ENCODE results near the gene C3. TPM values are rescaled to one million over a fixed set of nuclear protein-coding genes. Genes with fewer than 3 reads are reported as not detected.

C3 gene
- total and polyA plus RNA-seq, 2 of the 13 experiments (the other 11 are each of a cell fraction or from before 2014, with no cell fraction given): 1,455 to 6,272 TPM

GRCh38 chr19:6717036-6717435, 3.4 kb downstream of the C3 start (continued):
- no peak for TF ChIP-seq ZNF329 (CRISPR knock-in tag; IDR thresholded peaks at IDR 0.05; ENCODE audit: low read depth)
- TF ChIP-seq KDM5B (CRISPR knock-in tag; IDR thresholded peaks at IDR 0.05; ENCODE audit: borderline replicate concordance): 0 out of 2 replicates have a peak, but pooled peaks have one; percentile 31
- no peak for TF ChIP-seq ZFP37 (CRISPR knock-in tag; IDR thresholded peaks at IDR 0.05; ENCODE audit: borderline replicate concordance)
- 0 out of 2 replicates have a peak, but pooled peaks have one; percentile 5 for TF ChIP-seq ZNF414 (CRISPR knock-in tag; IDR thresholded peaks at IDR 0.05)
- no peak for TF ChIP-seq SSRP1 (CRISPR knock-in tag; IDR thresholded peaks at IDR 0.05)
- TF ChIP-seq ZNF552 (CRISPR knock-in tag; IDR thresholded peaks at IDR 0.05; ENCODE audit: borderline replicate concordance): no peak
- TF ChIP-seq CC2D1A (CRISPR knock-in tag; IDR thresholded peaks at IDR 0.05): no peak
- TF ChIP-seq, protein P1, sequence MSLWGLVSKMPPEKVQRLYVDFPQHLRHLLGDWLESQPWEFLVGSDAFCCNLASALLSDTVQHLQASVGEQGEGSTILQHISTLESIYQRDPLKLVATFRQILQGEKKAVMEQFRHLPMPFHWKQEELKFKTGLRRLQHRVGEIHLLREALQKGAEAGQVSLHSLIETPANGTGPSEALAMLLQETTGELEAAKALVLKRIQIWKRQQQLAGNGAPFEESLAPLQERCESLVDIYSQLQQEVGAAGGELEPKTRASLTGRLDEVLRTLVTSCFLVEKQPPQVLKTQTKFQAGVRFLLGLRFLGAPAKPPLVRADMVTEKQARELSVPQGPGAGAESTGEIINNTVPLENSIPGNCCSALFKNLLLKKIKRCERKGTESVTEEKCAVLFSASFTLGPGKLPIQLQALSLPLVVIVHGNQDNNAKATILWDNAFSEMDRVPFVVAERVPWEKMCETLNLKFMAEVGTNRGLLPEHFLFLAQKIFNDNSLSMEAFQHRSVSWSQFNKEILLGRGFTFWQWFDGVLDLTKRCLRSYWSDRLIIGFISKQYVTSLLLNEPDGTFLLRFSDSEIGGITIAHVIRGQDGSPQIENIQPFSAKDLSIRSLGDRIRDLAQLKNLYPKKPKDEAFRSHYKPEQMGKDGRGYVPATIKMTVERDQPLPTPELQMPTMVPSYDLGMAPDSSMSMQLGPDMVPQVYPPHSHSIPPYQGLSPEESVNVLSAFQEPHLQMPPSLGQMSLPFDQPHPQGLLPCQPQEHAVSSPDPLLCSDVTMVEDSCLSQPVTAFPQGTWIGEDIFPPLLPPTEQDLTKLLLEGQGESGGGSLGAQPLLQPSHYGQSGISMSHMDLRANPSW (CRISPR knock-in tag; IDR thresholded peaks at IDR 0.05; ENCODE audit: borderline replicate concordance): no peak
- TF ChIP-seq AGO2 (optimal IDR thresholded peaks at IDR 0.05; ENCODE audit: low read depth, low read length): peak; percentile 80
- no peak for TF ChIP-seq MNT (IDR thresholded peaks at IDR 0.05)
- TF ChIP-seq ZFP1 (CRISPR knock-in tag; IDR thresholded peaks at IDR 0.05): no peak
- peak; percentile 27; the same call in 1 of the 2 replicates for TF ChIP-seq ZBTB38 (CRISPR knock-in tag; IDR thresholded peaks at IDR 0.05)
- TF ChIP-seq SP4 (CRISPR knock-in tag; IDR thresholded peaks at IDR 0.05): 0 out of 2 replicates have a peak, but pooled peaks have one; percentile 16
- TF ChIP-seq ZKSCAN5 (CRISPR knock-in tag; IDR thresholded peaks at IDR 0.05): no peak
- no peak for TF ChIP-seq NFE2L2 (IDR thresholded peaks at IDR 0.05; ENCODE audit: low read length)
- TF ChIP-seq RBFOX2 (IDR thresholded peaks at IDR 0.05; ENCODE audit: low read depth, low read length): peak; percentile 51
- TF ChIP-seq, protein P2, sequence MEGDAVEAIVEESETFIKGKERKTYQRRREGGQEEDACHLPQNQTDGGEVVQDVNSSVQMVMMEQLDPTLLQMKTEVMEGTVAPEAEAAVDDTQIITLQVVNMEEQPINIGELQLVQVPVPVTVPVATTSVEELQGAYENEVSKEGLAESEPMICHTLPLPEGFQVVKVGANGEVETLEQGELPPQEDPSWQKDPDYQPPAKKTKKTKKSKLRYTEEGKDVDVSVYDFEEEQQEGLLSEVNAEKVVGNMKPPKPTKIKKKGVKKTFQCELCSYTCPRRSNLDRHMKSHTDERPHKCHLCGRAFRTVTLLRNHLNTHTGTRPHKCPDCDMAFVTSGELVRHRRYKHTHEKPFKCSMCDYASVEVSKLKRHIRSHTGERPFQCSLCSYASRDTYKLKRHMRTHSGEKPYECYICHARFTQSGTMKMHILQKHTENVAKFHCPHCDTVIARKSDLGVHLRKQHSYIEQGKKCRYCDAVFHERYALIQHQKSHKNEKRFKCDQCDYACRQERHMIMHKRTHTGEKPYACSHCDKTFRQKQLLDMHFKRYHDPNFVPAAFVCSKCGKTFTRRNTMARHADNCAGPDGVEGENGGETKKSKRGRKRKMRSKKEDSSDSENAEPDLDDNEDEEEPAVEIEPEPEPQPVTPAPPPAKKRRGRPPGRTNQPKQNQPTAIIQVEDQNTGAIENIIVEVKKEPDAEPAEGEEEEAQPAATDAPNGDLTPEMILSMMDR (CRISPR knock-in tag; IDR thresholded peaks at IDR 0.05): peak; percentile 30
- TF ChIP-seq ZNF569 (CRISPR knock-in tag; IDR thresholded peaks at IDR 0.05; ENCODE audit: borderline replicate concordance): no peak
- TF ChIP-seq, protein P3, sequence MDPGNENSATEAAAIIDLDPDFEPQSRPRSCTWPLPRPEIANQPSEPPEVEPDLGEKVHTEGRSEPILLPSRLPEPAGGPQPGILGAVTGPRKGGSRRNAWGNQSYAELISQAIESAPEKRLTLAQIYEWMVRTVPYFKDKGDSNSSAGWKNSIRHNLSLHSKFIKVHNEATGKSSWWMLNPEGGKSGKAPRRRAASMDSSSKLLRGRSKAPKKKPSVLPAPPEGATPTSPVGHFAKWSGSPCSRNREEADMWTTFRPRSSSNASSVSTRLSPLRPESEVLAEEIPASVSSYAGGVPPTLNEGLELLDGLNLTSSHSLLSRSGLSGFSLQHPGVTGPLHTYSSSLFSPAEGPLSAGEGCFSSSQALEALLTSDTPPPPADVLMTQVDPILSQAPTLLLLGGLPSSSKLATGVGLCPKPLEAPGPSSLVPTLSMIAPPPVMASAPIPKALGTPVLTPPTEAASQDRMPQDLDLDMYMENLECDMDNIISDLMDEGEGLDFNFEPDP (CRISPR knock-in tag; conservative IDR thresholded peaks at IDR 0.05): no peak
